ENCODE data around the gene CCDC82.

CCDC82 gene

GRCh38 chr11:96361778-96362177 lies 27.9 kb downstream of the CCDC82 start:
- DNase-seq = no peak

GRCh38 chr11:96358321-96358720 lies 31.4 kb downstream of the CCDC82 start:
- DNase-seq = no peak

GRCh38 chr11:96357794-96358193 lies 31.9 kb downstream of the CCDC82 start:
- DNase-seq = no peak

- no peak for DNase-seq
These were observed 32.9 kb downstream of the CCDC82 start for GRCh38 chr11:96356848-96357247.

GRCh38 chr11:96342961-96343711 lies 46.6 kb downstream of the CCDC82 start, which contains the start of gene MAML2:
MAML2 (minus strand) TSS chr11:96343195; CDS start chr11:96341895, 1,300 bp downstream.
- DNase-seq = peak; percentile 91 to 96 (median 94)

GRCh38 chr11:96342014-96342960 lies 47.4 kb downstream of the CCDC82 start:
- DNase-seq = no peak

GRCh38 chr11:96341211-96342013 lies 48.3 kb downstream of the CCDC82 start:
- peak; percentile 5 to 51 (median 36) for DNase-seq

- DNase-seq = no peak
These were observed 49.2 kb downstream of the CCDC82 start for GRCh38 chr11:96340555-96340885.

GRCh38 chr11:96339706-96340554 lies 49.8 kb downstream of the CCDC82 start:
- no peak for DNase-seq

GRCh38 chr11:96338910-96339705 lies 50.6 kb downstream of the CCDC82 start:
- peak; percentile 81 to 94 (median 88) for DNase-seq

GRCh38 chr11:96337541-96338431 lies 51.9 kb downstream of the CCDC82 start:
- DNase-seq = peak; percentile 65 to 83 (median 78)

- DNase-seq = peak; percentile 13 to 63 (median 41)
These were observed 54.3 kb downstream of the CCDC82 start for GRCh38 chr11:96335388-96335787.

- no peak for DNase-seq
These were observed 55.5 kb downstream of the CCDC82 start for GRCh38 chr11:96334219-96334618.

GRCh38 chr11:96333191-96333719 lies 56.5 kb downstream of the CCDC82 start:
- no peak for DNase-seq

GRCh38 chr11:96332126-96332771 lies 57.5 kb downstream of the CCDC82 start:
- DNase-seq = no peak

- DNase-seq = peak; percentile 69 to 91 (median 88)
These were observed 58.0 kb downstream of the CCDC82 start for GRCh38 chr11:96331699-96332116.

- DNase-seq = no peak
These were observed 59.2 kb downstream of the CCDC82 start for GRCh38 chr11:96330511-96330859.

- DNase-seq = no peak
These were observed 59.7 kb downstream of the CCDC82 start for GRCh38 chr11:96329855-96330510.
